Stimulated activated CD4-positive, alpha-beta T cell treated with anti-CD3 and anti-CD28 coated beads, TNF-alpha, amount 100 ng/mL, for 48 hours (primary cell): ENCODE data around the gene NT5DC1.

Experiments
- DNase-seq, 3 donors: peaks; one replicate each; pipeline ENCODE4 v3.0.0-alpha.2; 2020; ENCODE audit warnings: low read depth in 3 of 3

NT5DC1 gene

GRCh38 chr6:116191881-116192280 is 91.2 kb downstream of the NT5DC1 start:
- DNase-seq: no peak

- DNase-seq: no peak
These were observed 92.1 kb downstream of the NT5DC1 start for GRCh38 chr6:116192786-116193185.

DNA sequence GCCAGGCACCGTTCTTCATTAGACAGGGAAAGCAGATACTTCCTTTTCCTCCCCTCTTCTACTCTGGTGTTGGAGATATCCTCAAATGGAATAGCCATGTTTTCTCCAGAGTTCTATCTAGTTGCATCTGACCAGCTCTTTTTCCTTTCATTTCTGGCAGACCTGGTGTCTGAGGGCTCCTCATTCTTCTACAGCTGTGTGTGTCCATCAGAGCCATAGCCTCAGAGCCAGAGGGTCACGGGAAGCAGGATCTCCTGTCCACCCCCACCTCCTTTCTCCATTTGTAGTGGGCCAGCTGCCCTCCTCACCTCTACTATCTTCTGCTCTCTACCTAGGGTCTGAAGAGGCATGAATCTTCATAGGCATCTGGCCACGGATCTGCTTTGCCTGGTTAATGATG is 96.2 kb downstream of the NT5DC1 start:
- no peak for DNase-seq

DNA sequence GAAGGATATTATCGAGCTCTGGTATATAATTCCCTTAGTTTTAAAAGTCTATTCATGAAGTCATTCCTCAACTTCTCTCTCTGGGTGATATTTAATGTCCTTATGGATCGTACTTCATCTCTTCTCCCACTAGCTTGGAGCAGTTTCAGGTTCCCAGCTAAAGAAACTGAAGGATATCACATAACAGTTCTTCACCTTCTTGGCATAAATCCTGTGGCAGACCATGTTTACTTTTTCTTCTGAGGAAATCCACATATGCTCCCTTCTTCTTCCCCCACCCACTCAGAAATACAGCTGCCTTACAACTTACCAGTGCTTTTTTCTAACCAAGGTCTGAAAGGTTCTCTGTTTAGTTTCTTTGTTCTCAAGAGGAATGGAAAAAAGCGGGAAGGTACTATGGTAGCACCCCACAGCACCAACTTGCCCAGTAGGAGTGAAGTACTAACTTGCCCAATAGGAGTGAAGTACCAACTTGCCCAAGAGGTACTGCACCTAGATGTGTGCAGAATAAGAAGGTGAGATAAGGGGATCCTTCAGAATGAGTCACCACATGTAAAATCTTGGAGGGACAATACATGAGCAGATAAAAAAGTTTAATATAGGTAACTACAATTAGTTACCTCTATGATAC is 100.1 kb downstream of the NT5DC1 start:
- DNase-seq: no peak

DNA sequence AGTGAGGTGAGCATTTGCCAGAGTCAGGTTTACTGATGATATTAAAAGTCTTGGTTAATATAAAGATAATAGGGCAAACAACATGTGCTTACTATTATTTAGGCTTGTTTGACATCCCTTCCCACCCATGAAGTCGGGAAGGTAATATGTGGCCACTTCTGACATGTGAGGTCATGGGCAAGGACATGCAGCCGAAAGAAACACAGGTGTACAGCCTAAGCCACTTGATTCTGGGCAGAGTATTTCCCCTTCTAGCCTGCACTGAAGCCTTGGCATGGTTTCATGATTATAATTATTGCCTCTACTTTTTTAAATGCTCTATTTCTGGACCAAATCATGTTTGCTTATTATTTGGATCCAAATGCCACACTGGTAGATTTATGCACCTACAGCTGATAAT is 100.9 kb downstream of the NT5DC1 start:
- no peak for DNase-seq

DNA sequence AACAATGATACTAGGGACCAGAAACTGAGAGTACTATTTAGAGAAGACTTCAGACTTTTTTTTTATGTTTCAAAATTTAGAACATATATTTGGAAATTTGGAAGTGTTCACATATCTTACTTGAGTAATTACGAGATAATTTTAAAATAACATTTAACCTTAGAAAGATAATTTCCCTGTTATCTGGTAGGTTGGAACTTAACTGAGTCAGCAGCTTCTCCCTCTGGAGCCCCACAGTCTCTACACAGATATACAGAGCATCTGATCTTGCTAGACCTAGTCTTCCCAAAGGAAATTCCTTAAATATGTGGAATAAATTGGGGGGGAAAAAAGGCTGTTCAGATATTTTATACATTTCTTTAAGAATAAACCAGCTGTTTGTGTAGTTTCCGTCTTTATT is 104.6 kb downstream of the NT5DC1 start:
- DNase-seq: no peak

- DNase-seq: no peak
These were observed 105.7 kb downstream of the NT5DC1 start for GRCh38 chr6:116206231-116206903.

GRCh38 chr6:116208056-116208785 is 107.6 kb downstream of the NT5DC1 start:
- DNase-seq: no peak

DNA sequence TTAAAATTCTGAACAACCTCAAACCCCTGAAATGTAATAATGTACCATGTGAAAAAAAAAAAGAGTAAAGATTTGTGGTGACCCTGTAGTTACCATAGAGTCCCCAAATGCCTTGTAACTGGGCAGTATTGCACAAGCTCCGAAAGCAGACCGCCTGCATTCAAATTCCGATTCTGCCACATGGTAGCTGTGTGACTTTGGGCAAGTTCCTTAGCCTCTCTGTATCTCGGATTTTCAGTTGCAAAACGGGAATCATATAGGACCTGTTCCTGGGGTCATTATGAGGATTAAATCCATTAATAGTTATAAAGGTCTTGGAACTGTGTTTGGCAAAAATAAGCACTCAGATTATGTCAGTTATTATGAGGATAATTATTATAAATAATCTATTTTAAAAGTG is 109.7 kb downstream of the NT5DC1 start:
- DNase-seq: no peak

GRCh38 chr6:116210750-116211425 is 110.2 kb downstream of the NT5DC1 start:
- no peak for DNase-seq

- DNase-seq: no peak
These were observed 114.0 kb downstream of the NT5DC1 start for GRCh38 chr6:116214681-116215080.

GRCh38 chr6:116215414-116215813 is 114.8 kb downstream of the NT5DC1 start:
- DNase-seq: no peak

- no peak for DNase-seq
These were observed 116.4 kb downstream of the NT5DC1 start for GRCh38 chr6:116217069-116217468.

GRCh38 chr6:116218172-116218633 is 117.5 kb downstream of the NT5DC1 start:
- no peak for DNase-seq

GRCh38 chr6:116218866-116219265 is 118.2 kb downstream of the NT5DC1 start:
- no peak for DNase-seq

- DNase-seq: no peak
These were observed 120.4 kb downstream of the NT5DC1 start for GRCh38 chr6:116221067-116221466.

DNA sequence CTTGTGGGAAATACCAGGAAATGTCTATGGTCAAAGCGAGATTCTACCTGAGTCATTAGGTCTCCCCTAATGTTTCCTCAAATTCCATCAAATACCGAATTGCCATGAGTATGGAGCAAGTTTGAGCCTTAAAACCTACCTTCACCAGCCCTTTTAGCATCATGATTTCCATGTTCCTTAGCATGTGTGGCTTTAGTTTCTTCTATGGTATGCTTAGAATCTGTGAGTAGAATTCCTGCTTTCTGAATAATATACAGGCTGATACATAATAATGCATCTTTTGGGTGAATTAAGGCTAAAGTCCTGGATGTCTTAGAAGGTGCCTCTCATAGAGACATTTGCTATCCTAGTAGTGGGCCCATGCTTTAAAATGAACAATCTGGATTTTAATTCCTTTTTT is 121.3 kb downstream of the NT5DC1 start:
- no peak for DNase-seq

DNA sequence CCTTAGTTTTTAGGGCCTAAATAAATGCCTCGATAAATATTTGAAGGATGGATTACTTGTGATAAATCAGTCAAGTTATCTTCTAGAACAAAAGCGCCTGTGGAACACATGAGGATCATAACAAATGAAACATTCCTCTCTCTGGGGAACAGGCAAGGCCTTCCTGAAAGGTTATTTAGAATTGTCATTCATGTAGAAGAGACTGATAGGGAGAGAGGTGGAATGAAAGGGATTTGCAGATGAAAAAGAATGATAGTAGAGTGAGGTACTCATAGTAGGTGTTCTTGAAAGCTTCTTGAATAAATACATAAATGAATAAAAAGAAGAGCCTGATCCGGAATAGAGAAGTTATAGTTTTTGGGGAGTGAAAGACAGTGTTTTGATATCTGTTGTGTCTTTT is 122.7 kb downstream of the NT5DC1 start:
- DNase-seq: no peak

DNA sequence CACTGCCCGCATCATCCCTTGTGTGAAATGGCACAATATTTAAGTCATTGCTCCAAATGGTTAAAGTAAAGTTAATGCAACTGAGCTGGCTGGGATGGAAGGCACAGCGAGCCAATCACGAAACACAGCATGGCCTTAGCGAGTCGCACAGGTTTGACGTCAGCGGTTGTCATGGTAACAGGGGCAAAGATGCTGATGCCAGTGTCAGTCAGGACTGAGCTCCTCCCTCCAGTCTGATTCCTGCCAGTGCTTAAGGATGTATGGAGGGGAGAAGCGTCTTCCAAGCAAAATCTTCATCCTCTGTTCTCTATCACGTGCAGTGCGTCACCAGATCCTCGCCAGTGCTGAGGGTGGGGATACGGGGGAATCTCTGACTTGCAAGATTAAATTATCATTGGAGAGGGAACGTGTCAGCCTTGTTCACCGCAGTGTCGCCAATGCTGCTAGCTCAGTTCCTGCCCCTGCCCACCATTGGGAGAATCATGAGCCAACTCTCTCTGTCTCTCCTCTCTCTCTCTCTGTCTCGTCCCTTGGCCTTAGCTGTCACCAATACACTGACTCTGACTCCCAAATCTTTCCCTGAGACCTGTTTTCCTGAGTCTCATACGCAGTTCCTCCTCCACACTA is 128.7 kb downstream of the NT5DC1 start:
- peak in 1 of 3 donors; percentile 1 for DNase-seq

- DNase-seq: no peak
These were observed 134.0 kb downstream of the NT5DC1 start for GRCh38 chr6:116234689-116235088.

DNA sequence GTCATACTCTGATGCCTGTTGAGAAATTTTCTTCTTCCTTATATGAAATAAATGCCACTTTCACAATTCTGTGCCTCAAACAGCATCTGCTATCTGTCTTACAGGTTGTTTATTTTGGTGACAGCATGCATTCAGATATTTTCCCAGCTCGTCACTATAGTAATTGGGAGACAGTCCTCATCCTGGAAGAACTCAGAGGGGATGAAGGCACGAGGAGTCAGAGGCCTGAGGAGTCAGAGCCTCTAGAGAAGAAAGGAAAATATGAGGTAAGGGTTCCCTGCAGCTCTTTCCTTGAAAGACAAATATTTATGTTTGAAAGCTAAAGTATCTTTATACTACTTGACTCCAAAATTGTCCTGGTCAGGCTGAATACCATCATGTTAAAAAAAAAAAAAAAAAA is 137.4 kb downstream of the NT5DC1 start:
- DNase-seq: no peak

GRCh38 chr6:116239256-116239655 is 138.6 kb downstream of the NT5DC1 start:
- DNase-seq: no peak
